Measurements from ENCODE around the gene HMG20A.
A peak's percentile ranks its signal among the peaks of the same experiment; 100 is the strongest.

HMG20A gene

DNA sequence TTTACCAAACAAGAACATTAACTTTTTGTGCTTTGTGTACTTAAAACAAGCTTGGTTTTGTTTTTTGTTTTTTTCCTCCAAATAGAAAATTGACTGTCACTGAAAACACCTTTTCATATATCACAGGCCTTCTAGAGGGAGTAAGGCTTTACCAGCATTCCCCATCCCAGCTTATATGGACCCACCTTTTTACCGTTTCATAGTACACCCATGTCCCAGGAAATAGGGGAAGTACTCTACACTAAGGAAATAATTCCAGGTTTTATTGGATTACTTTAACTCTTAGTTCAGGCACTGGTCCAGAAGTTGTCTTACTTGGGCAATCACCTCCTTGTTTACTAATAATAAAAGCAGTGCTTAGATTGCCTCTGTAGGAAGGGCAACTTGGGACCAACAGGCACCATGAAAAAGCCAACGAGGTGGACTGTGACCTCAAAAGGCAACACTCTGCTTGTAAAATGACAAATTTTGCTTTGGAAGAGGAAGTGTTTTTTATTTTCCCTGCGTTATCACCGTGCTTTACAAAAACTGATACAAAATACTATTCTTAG is 26.2 kb downstream of the HMG20A start:
- TF ChIP-seq POLR2A (IDR thresholded peaks at IDR 0.05; ENCODE audit: low read depth, low read length) (no peak), TAF1 (IDR thresholded peaks at IDR 0.05; ENCODE audit: borderline replicate concordance, low read depth, low read length) (no peak), POLR2AphosphoS5 (IDR thresholded peaks at IDR 0.05; ENCODE audit: low read depth, low read length) (no peak)
- DNase-seq (ENCODE audit: insufficient read length) (no peak), FAIRE-seq (peak; percentile 62)

DNA sequence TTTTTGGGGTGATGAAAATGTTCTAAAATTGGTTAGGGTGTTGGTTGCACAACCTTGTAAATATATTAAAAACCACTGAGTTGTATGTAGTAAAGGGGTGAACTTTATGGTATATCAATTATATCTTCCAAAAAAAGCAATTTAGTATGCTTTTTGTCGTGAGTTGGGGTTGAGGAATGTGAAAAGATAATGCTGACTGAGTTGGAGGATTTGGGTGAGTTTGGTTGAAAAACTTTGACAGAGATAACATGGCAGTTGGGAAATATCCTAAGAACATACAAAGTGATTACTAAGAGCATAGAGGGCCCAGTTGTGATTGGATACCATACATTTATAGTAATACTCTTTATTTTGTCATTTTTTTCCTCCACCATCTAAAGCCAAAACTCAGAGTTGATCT is 33.6 kb downstream of the HMG20A start:
- DNase-seq (ENCODE audit: insufficient read length) (no peak), FAIRE-seq (no peak)
- no peak for TF ChIP-seq POLR2AphosphoS5 (IDR thresholded peaks at IDR 0.05; ENCODE audit: low read depth, low read length)
- TF ChIP-seq POLR2A (IDR thresholded peaks at IDR 0.05; ENCODE audit: low read depth, low read length): no peak
- no peak for TF ChIP-seq TAF1 (IDR thresholded peaks at IDR 0.05; ENCODE audit: borderline replicate concordance, low read depth, low read length)

- TF ChIP-seq POLR2A (IDR thresholded peaks at IDR 0.05; ENCODE audit: low read depth, low read length) (no peak), POLR2AphosphoS5 (IDR thresholded peaks at IDR 0.05; ENCODE audit: low read depth, low read length) (no peak), TAF1 (IDR thresholded peaks at IDR 0.05; ENCODE audit: borderline replicate concordance, low read depth, low read length) (no peak)
- no peak for DNase-seq (ENCODE audit: insufficient read length)
- no peak for FAIRE-seq
Observed at GRCh38 chr15:77454951-77455350, 34.3 kb downstream of the HMG20A start.

- TF ChIP-seq POLR2AphosphoS5 (IDR thresholded peaks at IDR 0.05; ENCODE audit: low read depth, low read length) (no peak), POLR2A (IDR thresholded peaks at IDR 0.05; ENCODE audit: low read depth, low read length) (no peak), TAF1 (IDR thresholded peaks at IDR 0.05; ENCODE audit: borderline replicate concordance, low read depth, low read length) (no peak)
- DNase-seq (ENCODE audit: insufficient read length) (no peak), FAIRE-seq (no peak)
Observed at GRCh38 chr15:77455696-77456321, 35.1 kb downstream of the HMG20A start.

DNA sequence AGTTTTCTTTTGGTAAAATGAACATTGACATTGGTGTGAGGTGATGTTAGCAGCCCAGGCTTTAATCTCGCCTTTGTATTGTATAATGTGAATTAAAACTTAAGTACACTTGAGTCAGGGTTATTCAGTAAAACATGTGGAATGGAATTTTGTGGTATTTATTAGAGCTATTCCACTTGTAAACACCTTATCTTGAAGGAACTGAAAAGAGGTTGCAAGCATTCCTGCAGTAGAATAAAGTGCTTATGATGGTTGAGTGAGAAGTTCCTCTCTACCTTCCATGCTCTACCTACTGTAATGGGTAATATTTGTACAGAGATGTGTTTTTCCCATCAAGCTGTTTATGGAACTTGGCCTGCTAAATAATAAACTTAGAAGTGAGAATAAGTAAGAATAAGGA is 36.1 kb downstream of the HMG20A start:
- DNase-seq (ENCODE audit: insufficient read length) (no peak), FAIRE-seq (no peak)
- TF ChIP-seq POLR2AphosphoS5 (IDR thresholded peaks at IDR 0.05; ENCODE audit: low read depth, low read length) (no peak), POLR2A (IDR thresholded peaks at IDR 0.05; ENCODE audit: low read depth, low read length) (no peak), TAF1 (IDR thresholded peaks at IDR 0.05; ENCODE audit: borderline replicate concordance, low read depth, low read length) (no peak)

- DNase-seq (ENCODE audit: insufficient read length) (no peak), FAIRE-seq (no peak)
- no peak for TF ChIP-seq POLR2A (IDR thresholded peaks at IDR 0.05; ENCODE audit: low read depth, low read length)
Observed at GRCh38 chr15:77457191-77457904, 36.7 kb downstream of the HMG20A start.

GRCh38 chr15:77457905-77458265 is 37.2 kb downstream of the HMG20A start:
- no peak for FAIRE-seq
- DNase-seq (ENCODE audit: insufficient read length): no peak
- TF ChIP-seq POLR2A (IDR thresholded peaks at IDR 0.05; ENCODE audit: low read depth, low read length): no peak

GRCh38 chr15:77459031-77459430 is 38.3 kb downstream of the HMG20A start:
- DNase-seq (ENCODE audit: insufficient read length): no peak
- FAIRE-seq: no peak
- no peak for TF ChIP-seq TAF1 (IDR thresholded peaks at IDR 0.05; ENCODE audit: borderline replicate concordance, low read depth, low read length)
- TF ChIP-seq POLR2AphosphoS5 (IDR thresholded peaks at IDR 0.05; ENCODE audit: low read depth, low read length): no peak
- no peak for TF ChIP-seq POLR2A (IDR thresholded peaks at IDR 0.05; ENCODE audit: low read depth, low read length)

GRCh38 chr15:77461486-77461885 is 40.8 kb downstream of the HMG20A start:
- no peak for FAIRE-seq
- TF ChIP-seq TAF1 (IDR thresholded peaks at IDR 0.05; ENCODE audit: borderline replicate concordance, low read depth, low read length) (no peak), POLR2AphosphoS5 (IDR thresholded peaks at IDR 0.05; ENCODE audit: low read depth, low read length) (no peak), POLR2A (IDR thresholded peaks at IDR 0.05; ENCODE audit: low read depth, low read length) (no peak)
- no peak for DNase-seq (ENCODE audit: insufficient read length)

DNA sequence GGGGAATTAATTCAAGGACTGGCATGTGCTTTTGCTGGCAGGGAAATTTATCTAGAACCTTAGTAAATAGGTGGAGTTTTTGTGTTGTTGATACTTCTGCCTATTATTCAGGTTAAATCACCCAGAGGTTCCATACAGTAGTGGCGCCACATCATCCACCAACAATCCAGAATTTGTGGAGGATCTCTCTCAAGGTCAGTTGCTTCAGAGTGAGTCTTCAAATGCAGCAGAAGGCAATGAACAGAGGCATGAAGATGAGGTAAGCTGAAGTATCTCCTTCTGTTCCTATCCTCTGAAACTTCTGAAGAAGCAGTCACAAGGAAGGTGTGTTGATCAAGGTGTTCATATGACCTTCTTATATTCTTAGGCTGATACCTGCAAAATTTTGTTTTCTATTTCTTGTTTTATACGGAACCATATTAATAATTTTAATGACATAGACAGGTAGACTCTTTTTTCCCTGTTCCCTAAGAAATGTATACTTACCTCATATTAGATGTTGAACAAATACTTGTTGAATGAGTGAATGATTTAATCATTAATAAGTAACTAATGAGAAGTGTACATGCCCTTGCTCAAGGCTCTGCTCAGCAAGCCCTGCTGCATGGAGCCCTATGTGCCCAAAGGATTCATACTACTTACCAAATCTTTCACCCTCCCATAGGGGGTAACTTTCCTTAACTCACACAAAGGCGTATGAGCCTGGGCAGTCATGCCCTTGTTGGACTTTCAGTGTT is 43.6 kb downstream of the HMG20A start:
- no peak for TF ChIP-seq POLR2AphosphoS5 (IDR thresholded peaks at IDR 0.05; ENCODE audit: low read depth, low read length)
- TF ChIP-seq TAF1 (IDR thresholded peaks at IDR 0.05; ENCODE audit: borderline replicate concordance, low read depth, low read length): no peak
- no peak for TF ChIP-seq POLR2A (IDR thresholded peaks at IDR 0.05; ENCODE audit: low read depth, low read length)
- FAIRE-seq (no peak), DNase-seq (ENCODE audit: insufficient read length) (no peak)

- no peak for TF ChIP-seq TAF1 (IDR thresholded peaks at IDR 0.05; ENCODE audit: borderline replicate concordance, low read depth, low read length)
- TF ChIP-seq POLR2AphosphoS5 (IDR thresholded peaks at IDR 0.05; ENCODE audit: low read depth, low read length): no peak
- TF ChIP-seq POLR2A (IDR thresholded peaks at IDR 0.05; ENCODE audit: low read depth, low read length): no peak
- DNase-seq (ENCODE audit: insufficient read length): no peak
- FAIRE-seq: no peak
Observed at GRCh38 chr15:77466521-77466920, 45.8 kb downstream of the HMG20A start.

DNA sequence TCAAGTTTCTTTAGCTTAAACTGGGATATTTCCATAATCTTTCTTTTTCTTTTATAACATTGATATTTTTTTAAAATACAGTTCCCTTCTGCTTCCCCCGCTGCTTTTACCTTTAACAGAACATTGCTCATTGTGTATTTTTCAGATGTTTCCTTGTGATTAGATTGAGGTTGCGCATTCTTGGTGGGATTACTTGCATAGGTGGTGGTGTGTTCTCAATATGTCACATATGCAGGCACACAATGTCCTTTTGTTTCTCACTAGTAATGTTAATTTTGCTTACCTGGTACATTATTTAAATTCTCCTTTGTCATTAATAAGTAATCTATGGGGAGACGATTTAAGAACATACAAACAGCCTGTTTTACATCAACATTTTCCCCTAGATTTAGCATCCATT is 48.2 kb downstream of the HMG20A start:
- no peak for DNase-seq (ENCODE audit: insufficient read length)
- TF ChIP-seq POLR2AphosphoS5 (IDR thresholded peaks at IDR 0.05; ENCODE audit: low read depth, low read length): no peak
- TF ChIP-seq TAF1 (IDR thresholded peaks at IDR 0.05; ENCODE audit: borderline replicate concordance, low read depth, low read length): no peak
- TF ChIP-seq POLR2A (IDR thresholded peaks at IDR 0.05; ENCODE audit: low read depth, low read length): no peak
- no peak for FAIRE-seq

Data from GM12892 (cell line).